Stomach smooth muscle (tissue), 2 donors: ENCODE data around the gene CAMK2D.

Experiments
- H3K27ac ChIP-seq: one replicate; pipeline ENCODE4 v1.7.0; 2013; ENCODE audit warnings: mild to moderate bottlenecking, low read length, inconsistent platforms
- H3K27me3 ChIP-seq, 2 donors: one replicate each; pipeline ENCODE4 v1.7.0; 2013; ENCODE audit warnings: low read length in 2 of 2; ENCODE audit not compliant: insufficient read depth in 2 of 2, control insufficient read depth in 1 of 2
- H3K36me3 ChIP-seq, 2 donors: one replicate each; pipeline ENCODE4 v1.7.0; 2013; ENCODE audit warnings: low read length in 2 of 2; ENCODE audit not compliant: control insufficient read depth in 2 of 2, insufficient read depth in 2 of 2
- H3K4me1 ChIP-seq: one replicate; pipeline ENCODE4 v1.7.0; 2013; ENCODE audit warnings: low read length; ENCODE audit not compliant: control insufficient read depth, insufficient read depth
- H3K4me3 ChIP-seq, 2 donors: one replicate each; pipeline ENCODE4 v1.7.0; 2013; ENCODE audit warnings: low read length in 2 of 2
- H3K9ac ChIP-seq, 2 donors: one replicate each; pipeline ENCODE4 v1.7.0; 2013; ENCODE audit warnings: low read length in 2 of 2, mild to moderate bottlenecking in 1 of 2
- H3K9me3 ChIP-seq, 2 donors: one replicate each; pipeline ENCODE4 v1.7.0; 2013; ENCODE audit warnings: low read length in 2 of 2; ENCODE audit not compliant: control insufficient read depth in 2 of 2
- donor health status: healthy.
- donor health status: Pancreatic carcinoma.

The CAMK2D gene

GRCh38 chr4:113555868-113556267 lies 205.7 kb downstream of the CAMK2D start:
- H3K4me3 ChIP-seq: no peak overlapping the region
- H3K4me1 ChIP-seq: no peaks in the 10 kb centered on the region
- H3K9me3 ChIP-seq: no peaks in the 10 kb centered on the region
- H3K36me3 ChIP-seq: no peaks in the 10 kb centered on the region
- no peak overlapping the region for H3K27ac ChIP-seq
- H3K27me3 ChIP-seq: no peaks in the 10 kb centered on the region
- no peak overlapping the region for H3K9ac ChIP-seq

- Histone ChIP-seq H3K9ac (no peak overlapping the region), H3K36me3 (no peaks in the 10 kb centered on the region), H3K27me3 (no peaks in the 10 kb centered on the region), H3K4me3 (no peak overlapping the region), H3K27ac (no peak overlapping the region), H3K4me1 (no peaks in the 10 kb centered on the region), H3K9me3 (no peaks in the 10 kb centered on the region)
Observed at GRCh38 chr4:113553082-113553481, 208.5 kb downstream of the CAMK2D start.

- Histone ChIP-seq H3K9me3 (no peaks in the 10 kb centered on the region), H3K27ac (no peak overlapping the region), H3K27me3 (no peaks in the 10 kb centered on the region), H3K4me1 (peaks cover 6% of the 10 kb centered on the region), H3K36me3 (no peaks in the 10 kb centered on the region), H3K4me3 (no peak overlapping the region), H3K9ac (no peak overlapping the region)
Observed at GRCh38 chr4:113550510-113550909, 211.0 kb downstream of the CAMK2D start.

GRCh38 chr4:113548303-113548702 lies 213.2 kb downstream of the CAMK2D start:
- Histone ChIP-seq H3K4me3 (no peak overlapping the region), H3K27me3 (no peaks in the 10 kb centered on the region), H3K9me3 (no peaks in the 10 kb centered on the region), H3K27ac (no peak overlapping the region), H3K36me3 (no peaks in the 10 kb centered on the region), H3K4me1 (peaks cover 6% of the 10 kb centered on the region), H3K9ac (no peak overlapping the region)

GRCh38 chr4:113547487-113548042 lies 214.0 kb downstream of the CAMK2D start:
- no peaks in the 10 kb centered on the region for H3K36me3 ChIP-seq
- no peak overlapping the region for H3K4me3 ChIP-seq
- H3K27me3 ChIP-seq: no peaks in the 10 kb centered on the region
- no peaks in the 10 kb centered on the region for H3K9me3 ChIP-seq
- H3K27ac ChIP-seq: no peak overlapping the region
- no peak overlapping the region for H3K9ac ChIP-seq
- peaks cover 6% of the 10 kb centered on the region for H3K4me1 ChIP-seq

- Histone ChIP-seq H3K9me3 (no peaks in the 10 kb centered on the region), H3K4me1 (peaks cover 7% of the 10 kb centered on the region), H3K27me3 (no peaks in the 10 kb centered on the region), H3K4me3 (no peak overlapping the region), H3K36me3 (no peaks in the 10 kb centered on the region), H3K9ac (no peak overlapping the region), H3K27ac (no peak overlapping the region)
Observed at GRCh38 chr4:113541933-113542332, 219.6 kb downstream of the CAMK2D start.

GRCh38 chr4:113540859-113541258 lies 220.7 kb downstream of the CAMK2D start:
- Histone ChIP-seq H3K4me1 (peaks cover 7% of the 10 kb centered on the region), H3K9ac (no peak overlapping the region), H3K27me3 (no peaks in the 10 kb centered on the region), H3K36me3 (no peaks in the 10 kb centered on the region), H3K4me3 (no peak overlapping the region), H3K27ac (no peak overlapping the region), H3K9me3 (no peaks in the 10 kb centered on the region)

- Histone ChIP-seq H3K27ac (no peak overlapping the region), H3K36me3 (no peaks in the 10 kb centered on the region), H3K9me3 (no peaks in the 10 kb centered on the region), H3K9ac (no peak overlapping the region), H3K4me3 (no peak overlapping the region), H3K4me1 (peaks cover 7% of the 10 kb centered on the region), H3K27me3 (no peaks in the 10 kb centered on the region)
Observed at GRCh38 chr4:113539408-113539807, 222.1 kb downstream of the CAMK2D start.

GRCh38 chr4:113537628-113538027 lies 223.9 kb downstream of the CAMK2D start:
- Histone ChIP-seq H3K9me3 (no peaks in the 10 kb centered on the region), H3K4me3 (no peak overlapping the region), H3K4me1 (peaks cover 7% of the 10 kb centered on the region), H3K27ac (no peak overlapping the region), H3K9ac (no peak overlapping the region), H3K27me3 (no peaks in the 10 kb centered on the region), H3K36me3 (no peaks in the 10 kb centered on the region)

- no peaks in the 10 kb centered on the region for H3K9me3 ChIP-seq
- H3K9ac ChIP-seq: no peak overlapping the region
- H3K27ac ChIP-seq: no peak overlapping the region
- peaks cover 7% of the 10 kb centered on the region for H3K4me1 ChIP-seq
- H3K27me3 ChIP-seq: no peaks in the 10 kb centered on the region
- H3K4me3 ChIP-seq: no peak overlapping the region
- H3K36me3 ChIP-seq: no peaks in the 10 kb centered on the region
Observed at GRCh38 chr4:113537203-113537602, 224.3 kb downstream of the CAMK2D start.

GRCh38 chr4:113534711-113535110 lies 226.8 kb downstream of the CAMK2D start:
- H3K27ac ChIP-seq: no peak overlapping the region
- no peaks in the 10 kb centered on the region for H3K9me3 ChIP-seq
- H3K9ac ChIP-seq: no peak overlapping the region
- H3K4me3 ChIP-seq: no peak overlapping the region
- peaks cover 0 to 2% of the 10 kb centered on the region in 2 donors for H3K36me3 ChIP-seq
- H3K27me3 ChIP-seq: no peaks in the 10 kb centered on the region
- peaks cover 7% of the 10 kb centered on the region for H3K4me1 ChIP-seq
